Mesodermal cell (in vitro differentiated cells): ENCODE data around the gene DCST1.

Source experiments
- H3K27ac ChIP-seq: 2 replicates; pipeline ENCODE4 v1.7.0; 2013; ENCODE audit warnings: mild to moderate bottlenecking, low read depth, low read length, moderate library complexity; ENCODE audit not compliant: severe bottlenecking
- H3K36me3 ChIP-seq: 2 replicates; pipeline ENCODE4 v1.7.1; 2013; ENCODE audit warnings: mild to moderate bottlenecking, low read length, moderate library complexity; ENCODE audit not compliant: control insufficient read depth, insufficient read depth
- H3K4me1 ChIP-seq: one replicate; pipeline ENCODE4 v1.7.1; 2013; ENCODE audit warnings: mild to moderate bottlenecking, low read length; ENCODE audit not compliant: insufficient read depth, control insufficient read depth, poor library complexity, severe bottlenecking
- H3K4me3 ChIP-seq: 2 replicates; pipeline ENCODE4 v1.7.0; 2013; ENCODE audit warnings: low read length, control low read depth, mild to moderate bottlenecking; ENCODE audit not compliant: insufficient read depth, poor library complexity, severe bottlenecking; ENCODE audit errors: extremely low read depth
- H3K9me3 ChIP-seq: 2 replicates; pipeline ENCODE4 v1.7.1; 2013; ENCODE audit warnings: mild to moderate bottlenecking, low read length, moderate library complexity; ENCODE audit not compliant: control insufficient read depth
- WGBS, 2 experiments: methylation state at CpG; one replicate each; pipeline ENCODE4 v1.1.5; 2013; ENCODE audit warnings: missing lambda C conversion rate in 2 of 2; ENCODE audit not compliant: insufficient coverage in 2 of 2; 5-methylcytosine and 5-hydroxymethylcytosine counted together

Gene DCST1

GRCh38 chr1:155077758-155078445, 44.3 kb downstream of the DCST1 start:
- Histone ChIP-seq H3K27ac (no peak overlapping the region), H3K4me1 (peaks cover 21% of the 10 kb centered on the region), H3K4me3 (no peak overlapping the region), H3K9me3 (no peaks in the 10 kb centered on the region), H3K36me3 (no peaks in the 10 kb centered on the region)
- WGBS, 2 experiments, result 67 to 87% methylated on average over 3 of the region's 4 CpGs

GRCh38 chr1:155078469-155079209, 45.0 kb downstream of the DCST1 start, which contains the start of gene EFNA3:
EFNA3 (plus strand) TSS chr1:155078837; CDS start chr1:155078942, 105 bp downstream.
- Histone ChIP-seq H3K36me3 (no peaks in the 10 kb centered on the region), H3K9me3 (no peaks in the 10 kb centered on the region), H3K4me1 (peaks cover 21% of the 10 kb centered on the region), H3K27ac (no peak within 1 kb of the TSS), H3K4me3 (peak within 1 kb of the TSS; percentile 38)
- 3 to 4% methylated on average over 25 to 31 of the region's 59 CpGs for WGBS, 2 experiments

- Histone ChIP-seq H3K36me3 (no peaks in the 10 kb centered on the region), H3K4me1 (peaks cover 21% of the 10 kb centered on the region), H3K4me3 (peak overlapping the region; percentile 38), H3K27ac (no peak overlapping the region), H3K9me3 (no peaks in the 10 kb centered on the region)
- WGBS, 2 experiments, result 5 to 11% methylated on average over 4 to 7 of the region's 10 CpGs
These were observed 45.5 kb downstream of the DCST1 start for GRCh38 chr1:155079210-155079486.

GRCh38 chr1:155079487-155080311, 46.1 kb downstream of the DCST1 start:
- H3K36me3 ChIP-seq, result no peaks in the 10 kb centered on the region
- H3K9me3 ChIP-seq, result no peaks in the 10 kb centered on the region
- peaks cover 21% of the 10 kb centered on the region for H3K4me1 ChIP-seq
- H3K4me3 ChIP-seq, result peak overlapping the region; percentile 38
- H3K27ac ChIP-seq, result no peak overlapping the region
- WGBS, 2 experiments, result 1% methylated on average over 38 to 51 of the region's 67 CpGs

- WGBS, 2 experiments, result 0 to 1% methylated on average over 22 to 29 of the region's 71 CpGs
- peak overlapping the region; percentile 38 for H3K4me3 ChIP-seq
- H3K27ac ChIP-seq, result no peak overlapping the region
These were observed 46.9 kb downstream of the DCST1 start for GRCh38 chr1:155080312-155081228.

GRCh38 chr1:155081472-155082300, 48.1 kb downstream of the DCST1 start:
- Histone ChIP-seq H3K4me1 (peaks cover 21% of the 10 kb centered on the region), H3K9me3 (no peaks in the 10 kb centered on the region), H3K36me3 (no peaks in the 10 kb centered on the region), H3K27ac (no peak overlapping the region), H3K4me3 (peak overlapping the region; percentile 19)
- 2% methylated on average over 31 to 43 of the region's 68 CpGs for WGBS, 2 experiments

More at GRCh38 chr1:155080312-155081228, 46.9 kb downstream of the DCST1 start:
- peaks cover 21% of the 10 kb centered on the region for H3K4me1 ChIP-seq
- no peaks in the 10 kb centered on the region for H3K36me3 ChIP-seq
- no peaks in the 10 kb centered on the region for H3K9me3 ChIP-seq

- Histone ChIP-seq H3K9me3 (no peaks in the 10 kb centered on the region), H3K4me1 (peaks cover 21% of the 10 kb centered on the region), H3K36me3 (no peaks in the 10 kb centered on the region), H3K4me3 (peak overlapping the region; percentile 8), H3K27ac (no peak overlapping the region)
- WGBS, 2 experiments, result 8 to 13% methylated on average over 14 to 26 of the region's 36 CpGs
These were observed 48.9 kb downstream of the DCST1 start for GRCh38 chr1:155082301-155083051.

GRCh38 chr1:155083052-155083541, 49.5 kb downstream of the DCST1 start:
- H3K4me3 ChIP-seq, result no peak overlapping the region
- H3K9me3 ChIP-seq, result no peaks in the 10 kb centered on the region
- H3K4me1 ChIP-seq, result peaks cover 21% of the 10 kb centered on the region
- no peak overlapping the region for H3K27ac ChIP-seq
- 58 to 79% methylated on average over 2 to 5 of the region's 6 CpGs for WGBS, 2 experiments
- H3K36me3 ChIP-seq, result no peaks in the 10 kb centered on the region
